NCI-H2227 (cell line): Measurements from ENCODE around the gene HYOU1.
"Not testable (repeated sequence)": the region's sequence is repeated elsewhere in the genome, so short reads cannot be mapped to it uniquely, and the experiment has no call there.

Source experiments
- DNase-seq: peaks from one replicate; lab custom pipeline; 2025; ENCODE audit not compliant: unreplicated experiment; lab: John Stamatoyannopoulos, UW

The HYOU1 gene

GRCh38 chr11:119057000-119057769, at the start of gene HYOU1:
Gene HYOU1, minus strand, starts transcription at chr11:119057205. Its CDS starts 1,045 bp downstream, at chr11:119056160.
- peak; percentile 95 for DNase-seq

DNA sequence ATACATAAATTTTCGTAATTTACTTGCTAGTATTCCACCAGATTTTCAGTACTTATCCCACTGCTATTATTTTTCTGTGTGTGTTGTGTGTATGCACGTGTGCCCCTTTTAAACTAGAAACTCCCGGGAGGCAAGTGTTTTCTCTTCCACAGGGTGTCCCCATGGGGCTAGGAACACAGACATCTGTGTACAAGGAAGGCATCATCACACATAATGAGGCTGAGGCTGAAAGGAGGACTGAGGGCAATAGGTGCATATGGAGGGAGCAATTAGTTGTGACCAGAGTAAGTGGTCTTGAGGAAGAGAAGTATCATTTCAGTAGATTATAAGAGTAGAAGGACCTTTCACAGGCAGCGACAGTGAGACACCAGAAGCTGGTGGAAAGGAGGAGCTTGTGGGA, 46.8 kb upstream of the HYOU1 start:
- DNase-seq, result peak; percentile 89

DNA sequence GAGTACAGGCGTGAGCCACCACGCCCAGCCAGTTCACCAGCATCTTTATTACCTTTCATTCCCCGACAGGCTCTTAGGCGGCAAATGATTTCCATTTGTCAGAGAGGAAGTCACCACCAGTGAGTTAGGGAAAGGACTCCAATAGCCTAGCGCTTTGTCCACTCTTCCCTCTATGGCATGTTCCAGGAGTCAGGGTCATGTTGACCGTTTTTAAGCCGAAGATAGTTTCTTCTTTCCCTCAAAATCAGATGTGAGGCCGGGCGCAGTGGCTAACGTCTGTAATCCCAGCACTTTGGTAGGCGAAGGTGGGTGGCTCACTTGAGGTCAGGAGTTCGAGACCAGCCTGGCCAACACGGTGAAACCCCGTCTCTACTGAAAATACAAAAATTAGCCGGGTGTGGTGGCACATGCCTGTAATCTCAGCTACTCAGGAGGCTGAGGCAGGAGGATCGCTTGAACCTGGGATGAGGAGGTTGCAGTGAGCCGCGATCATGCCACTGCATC, 46.2 kb upstream of the HYOU1 start:
- DNase-seq, result not testable (repeated sequence)

DNA sequence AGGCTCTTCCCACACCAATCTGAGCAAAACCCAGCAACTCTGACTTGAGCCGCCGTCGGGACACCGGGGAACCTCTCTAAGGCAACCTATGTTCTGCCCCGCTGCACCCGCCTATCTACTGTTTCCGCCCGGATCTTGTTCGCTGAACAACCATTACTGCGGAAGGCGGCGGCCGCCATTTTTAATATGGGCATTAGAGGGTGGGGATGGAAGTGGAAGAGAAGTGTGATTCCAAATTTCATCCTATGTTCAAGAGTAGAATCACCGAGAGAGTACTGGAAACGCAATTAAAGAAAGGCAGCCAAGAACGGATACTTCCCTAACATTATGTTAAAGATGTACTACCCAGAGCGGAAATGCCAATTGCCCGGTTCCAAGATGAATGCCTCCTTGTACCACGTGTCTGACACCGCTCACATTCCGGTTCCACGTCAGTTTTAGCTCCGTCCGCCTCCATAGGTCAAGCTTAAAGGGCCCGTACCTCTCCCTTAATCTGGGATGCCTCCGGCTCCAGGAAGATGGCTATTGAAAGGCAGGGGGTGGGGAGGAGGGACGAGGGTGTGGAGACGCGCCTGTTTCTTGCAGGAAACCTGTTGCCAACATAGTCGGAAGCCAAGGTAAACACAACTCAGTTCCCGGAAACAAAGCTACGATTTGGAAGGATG, 44.9 kb upstream of the HYOU1 start, which contains the start of gene DPAGT1:
TSS of gene DPAGT1 (minus strand) at position 95 of the 665 bp plus-strand sequence. CDS start 198 bp downstream, outside the sequence.
- peak; percentile 94 for DNase-seq

DNA sequence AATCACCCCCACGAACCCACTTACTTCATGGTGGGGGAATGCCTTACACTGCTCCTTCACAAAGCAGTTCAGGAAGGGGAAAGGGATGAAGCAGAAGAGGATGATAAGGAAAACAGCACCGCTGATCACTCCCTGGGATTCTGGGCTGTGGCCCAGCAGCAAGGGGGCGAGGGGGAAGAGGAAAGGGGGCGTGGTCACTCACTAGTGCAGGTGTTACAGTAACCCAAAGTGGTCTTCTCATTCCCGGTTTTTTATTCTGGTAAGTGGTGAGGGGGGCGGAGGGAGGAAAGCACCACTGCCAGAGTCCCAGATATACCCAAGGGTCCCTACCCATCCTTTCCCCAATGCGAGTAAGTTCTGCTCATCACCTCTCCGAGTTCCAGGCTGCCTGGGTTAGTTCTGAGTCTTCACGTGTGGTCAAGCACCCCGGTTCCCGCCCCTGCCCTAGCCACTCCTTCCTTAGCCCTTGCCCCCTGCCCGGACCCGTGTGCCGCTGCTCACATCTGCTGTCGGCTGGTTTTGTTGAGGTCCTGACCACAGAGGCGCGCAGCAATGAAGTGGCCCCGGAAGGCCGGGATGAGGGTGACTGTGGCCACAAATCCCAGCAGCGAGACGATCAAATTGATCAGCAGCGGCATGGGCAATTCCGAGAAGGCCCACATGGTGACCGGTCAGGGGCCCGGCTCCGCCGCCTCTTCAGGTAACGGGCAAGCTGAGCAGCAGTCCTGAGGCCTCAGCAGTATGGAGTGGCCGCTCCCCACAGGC, 44.2 kb upstream of the HYOU1 start:
- peak; percentile 35 for DNase-seq

- peak; percentile 32 for DNase-seq
Observed at GRCh38 chr11:119100246-119100970, 43.4 kb upstream of the HYOU1 start.

- no peak for DNase-seq
Observed at GRCh38 chr11:119099711-119100110, 42.7 kb upstream of the HYOU1 start.

GRCh38 chr11:119095066-119095880, 38.3 kb upstream of the HYOU1 start:
- DNase-seq, result peak; percentile 98

DNA sequence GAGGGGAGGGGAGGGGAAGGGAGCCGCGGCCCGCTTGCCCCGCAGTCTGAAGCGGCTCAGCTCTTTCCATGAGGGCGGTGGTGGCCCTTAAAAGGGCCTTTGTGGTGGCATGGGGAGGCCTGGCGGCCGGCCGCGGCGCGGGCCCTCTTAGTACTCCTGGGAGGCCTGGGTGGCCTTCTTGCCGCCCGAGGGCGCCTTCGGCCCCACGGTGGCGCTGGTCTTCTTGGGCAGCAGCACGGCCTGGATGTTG, 37.7 kb upstream of the HYOU1 start:
- peak; percentile 66 for DNase-seq

DNA sequence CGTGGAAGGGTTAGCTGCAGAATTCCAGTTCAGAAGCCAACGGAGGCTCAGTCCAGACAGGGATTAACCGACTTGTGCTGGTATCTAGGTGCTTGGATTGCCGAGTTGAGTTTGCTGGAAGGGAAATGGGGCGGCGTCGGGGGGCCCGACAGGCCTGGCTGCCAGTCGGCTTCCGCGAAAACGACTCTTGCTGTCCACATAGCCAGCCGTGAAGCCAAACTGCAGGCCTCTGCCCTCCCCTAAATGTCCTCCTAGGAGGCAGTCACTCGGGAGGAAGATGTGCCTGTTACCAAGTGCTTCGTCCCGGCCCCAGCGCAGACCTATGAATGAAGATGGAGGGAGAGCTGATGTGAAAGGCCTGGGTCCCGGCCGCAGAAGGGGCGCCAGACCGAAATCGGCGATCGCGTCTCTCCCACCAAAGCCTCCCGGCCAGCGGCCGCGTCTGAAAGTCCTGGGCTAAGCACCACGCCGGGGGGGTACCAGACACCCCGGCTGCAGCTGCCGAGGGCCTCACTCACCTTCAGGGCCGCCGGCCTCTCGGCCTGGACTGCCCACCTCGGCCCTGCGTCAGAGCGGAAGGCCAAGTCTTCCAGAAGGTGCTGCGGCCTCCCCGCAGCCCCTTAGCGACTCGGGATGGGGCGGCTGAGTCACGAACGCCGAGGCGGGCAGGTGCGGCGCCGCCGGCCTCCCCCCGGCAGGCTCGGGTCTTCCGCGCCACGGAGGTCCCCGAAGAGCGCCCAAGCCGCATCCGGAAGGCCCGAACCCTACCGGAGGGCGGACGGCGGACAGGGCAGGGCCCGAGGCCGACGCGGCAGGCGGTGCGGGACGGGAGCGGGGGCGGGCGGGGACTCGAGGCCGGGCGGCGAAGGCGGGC, 37.2 kb upstream of the HYOU1 start:
- DNase-seq, result peak; percentile 31

- DNase-seq, result no peak
Observed at GRCh38 chr11:119092880-119093842, 36.2 kb upstream of the HYOU1 start.

DNA sequence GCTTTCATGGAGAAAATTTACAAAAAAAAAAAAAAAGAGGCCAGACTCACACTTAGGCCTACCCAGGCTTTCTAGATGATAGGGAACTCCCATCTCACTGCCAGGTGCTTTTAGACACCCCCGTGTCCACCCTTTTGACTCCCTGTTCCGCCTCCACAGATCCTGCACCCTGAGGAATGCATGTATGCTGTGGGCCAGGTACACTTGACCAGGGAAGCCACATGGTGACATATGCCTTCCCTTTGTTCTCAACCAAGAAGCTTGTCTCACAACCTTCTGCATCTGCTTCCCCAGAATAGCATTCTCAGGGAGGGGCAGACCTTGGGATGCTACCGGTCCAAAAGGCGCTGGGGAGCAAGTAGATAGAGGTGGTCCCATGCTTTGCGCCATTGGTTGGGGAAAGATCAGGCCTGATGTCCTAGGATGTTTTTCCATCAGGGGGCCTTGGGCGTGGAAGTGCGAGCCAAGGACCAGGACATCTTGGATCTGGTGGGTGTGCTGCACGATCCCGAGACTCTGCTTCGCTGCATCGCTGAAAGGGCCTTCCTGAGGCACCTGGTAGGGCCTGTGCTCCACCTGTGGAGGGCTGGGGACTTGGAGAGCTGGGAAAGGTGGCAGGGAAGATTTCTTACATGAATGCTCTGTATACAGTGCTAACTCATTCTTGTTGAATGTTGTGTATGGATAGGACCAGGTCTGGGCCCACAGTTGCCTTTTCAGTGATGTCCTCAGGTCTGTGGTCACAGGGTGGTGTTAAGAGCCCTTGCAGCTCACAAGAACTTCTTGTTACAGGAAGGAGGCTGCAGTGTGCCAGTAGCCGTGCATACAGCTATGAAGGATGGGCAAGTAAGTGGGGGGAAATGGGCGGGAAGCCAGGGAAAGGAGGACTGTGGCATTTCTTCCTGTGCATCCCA, 35.2 kb upstream of the HYOU1 start:
- DNase-seq, result no peak

DNA sequence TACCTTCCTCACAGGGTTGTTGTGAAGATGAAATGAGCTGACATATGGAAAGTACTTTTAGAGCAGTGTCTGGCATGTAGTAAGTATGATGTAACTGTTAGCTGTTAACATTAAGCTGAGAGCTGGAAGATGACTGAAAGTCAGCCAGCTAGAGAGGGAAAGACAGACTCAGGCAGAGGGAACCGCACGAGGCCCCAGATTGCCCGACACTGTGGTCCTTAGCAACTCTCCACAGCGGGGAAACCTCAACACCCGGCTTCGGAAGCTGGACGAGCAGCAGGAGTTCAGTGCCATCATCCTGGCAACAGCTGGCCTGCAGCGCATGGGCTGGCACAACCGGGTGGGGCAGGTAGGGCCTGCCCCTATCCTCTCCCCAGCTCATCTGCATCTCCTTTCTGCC, 34.2 kb upstream of the HYOU1 start:
- DNase-seq, result no peak

GRCh38 chr11:119089319-119089718, 32.3 kb upstream of the HYOU1 start:
- DNase-seq, result no peak

- no peak for DNase-seq
Observed at GRCh38 chr11:119088406-119088805, 31.4 kb upstream of the HYOU1 start.

DNA sequence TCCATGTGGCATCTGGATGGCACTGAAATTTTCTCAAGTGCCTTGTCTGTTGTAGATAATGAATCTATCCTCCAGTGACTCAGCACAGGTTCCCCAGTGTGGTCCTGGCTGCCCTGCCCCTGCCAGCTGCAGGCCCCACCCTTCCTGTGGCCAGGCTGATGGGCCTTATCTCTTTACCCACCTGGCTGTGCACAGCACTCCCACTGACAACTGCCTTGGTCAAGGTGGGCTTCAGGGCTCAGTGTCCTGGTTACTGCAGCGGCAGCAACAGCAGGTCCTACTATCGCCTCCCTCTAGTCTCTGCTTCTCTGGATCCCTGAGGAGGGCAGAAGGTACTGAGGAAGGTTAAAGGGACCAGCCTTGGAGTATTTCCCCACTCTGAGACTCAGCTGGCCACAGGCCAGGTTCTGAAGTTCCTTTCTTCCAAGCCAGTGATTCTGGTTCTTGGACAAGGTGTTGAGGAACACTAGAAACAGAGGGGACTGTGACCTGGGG, 30.8 kb upstream of the HYOU1 start:
- DNase-seq, result no peak

- no peak for DNase-seq
Observed at GRCh38 chr11:119087123-119087522, 30.1 kb upstream of the HYOU1 start.
